RWPE2 (cell line): ENCODE results near the gene TMX4.

Source experiments
- ATAC-seq: fragments of 200-7000 bp; cut with Tn5 transposase; 3 replicates; pipeline ENCODE4 v1.9.1; 2021; ENCODE audit warnings: low read depth
- DNase-seq: peaks from one replicate; pipeline ENCODE4 v3.0.0-alpha.2; 2020; ENCODE audit warnings: low spot score
- H3K27ac ChIP-seq: fragments of 450-650 bp; 2 replicates; pipeline ENCODE4 v1.5.1; 2017; ENCODE audit warnings: mild to moderate bottlenecking; ENCODE audit not compliant: poor library complexity, severe bottlenecking
- H3K27me3 ChIP-seq: fragments of 250-450 bp; sonication (Bioruptor Pico); 2 replicates; pipeline ENCODE4 v1.5.1; 2021; ENCODE audit warnings: mild to moderate bottlenecking, moderate library complexity; ENCODE audit not compliant: insufficient read depth, poor library complexity, severe bottlenecking
- H3K36me3 ChIP-seq: fragments of 250-450 bp; sonication (Bioruptor Pico); 2 replicates; pipeline ENCODE4 v1.5.1; 2020; ENCODE audit warnings: low read depth, mild to moderate bottlenecking, moderate library complexity
- H3K4me1 ChIP-seq: fragments of 250-450 bp; sonication (Bioruptor Pico); 2 replicates; pipeline ENCODE4 v1.5.1; 2021; ENCODE audit warnings: mild to moderate bottlenecking, moderate library complexity; ENCODE audit not compliant: insufficient read depth, poor library complexity, severe bottlenecking
- H3K4me3 ChIP-seq: fragments of 250-450 bp; sonication (Bioruptor Pico); 2 replicates; pipeline ENCODE4 v1.5.1; 2021; ENCODE audit warnings: mild to moderate bottlenecking, moderate library complexity; ENCODE audit not compliant: severe bottlenecking
- H3K9me3 ChIP-seq: fragments of 250-450 bp; sonication (Bioruptor Pico); 2 replicates; pipeline ENCODE4 v1.5.1; 2021; ENCODE audit warnings: mild to moderate bottlenecking, moderate library complexity; ENCODE audit not compliant: severe bottlenecking
- TF ChIP-seq, protein P1 (sequence below): fragments of 450-650 bp; IDR thresholded peaks from one replicate; pipeline ENCODE4 v1.5.1; 2017; ENCODE audit warnings: mild to moderate bottlenecking, moderate library complexity; ENCODE audit not compliant: poor library complexity, severe bottlenecking

The TMX4 gene

DNA sequence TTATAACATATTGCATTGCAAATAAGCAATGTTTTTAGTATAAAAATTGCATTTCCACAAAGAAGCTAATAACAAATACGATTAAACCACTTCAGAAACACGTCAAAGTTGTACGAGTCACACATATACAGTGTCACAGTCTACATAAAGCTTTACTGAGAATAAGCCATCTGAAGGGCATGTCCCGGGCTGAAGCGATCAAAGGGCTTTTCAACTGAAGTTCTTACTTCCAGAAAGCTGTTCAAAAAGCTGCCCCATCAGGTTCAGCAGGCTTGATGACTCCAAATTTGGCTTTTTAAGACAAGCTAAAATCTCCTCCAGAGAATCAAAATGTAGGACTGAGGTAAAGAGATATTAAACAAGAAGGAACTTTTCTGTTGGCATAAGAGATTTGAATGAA is 41.9 kb downstream of the TMX4 start:
- TF ChIP-seq, protein P1, sequence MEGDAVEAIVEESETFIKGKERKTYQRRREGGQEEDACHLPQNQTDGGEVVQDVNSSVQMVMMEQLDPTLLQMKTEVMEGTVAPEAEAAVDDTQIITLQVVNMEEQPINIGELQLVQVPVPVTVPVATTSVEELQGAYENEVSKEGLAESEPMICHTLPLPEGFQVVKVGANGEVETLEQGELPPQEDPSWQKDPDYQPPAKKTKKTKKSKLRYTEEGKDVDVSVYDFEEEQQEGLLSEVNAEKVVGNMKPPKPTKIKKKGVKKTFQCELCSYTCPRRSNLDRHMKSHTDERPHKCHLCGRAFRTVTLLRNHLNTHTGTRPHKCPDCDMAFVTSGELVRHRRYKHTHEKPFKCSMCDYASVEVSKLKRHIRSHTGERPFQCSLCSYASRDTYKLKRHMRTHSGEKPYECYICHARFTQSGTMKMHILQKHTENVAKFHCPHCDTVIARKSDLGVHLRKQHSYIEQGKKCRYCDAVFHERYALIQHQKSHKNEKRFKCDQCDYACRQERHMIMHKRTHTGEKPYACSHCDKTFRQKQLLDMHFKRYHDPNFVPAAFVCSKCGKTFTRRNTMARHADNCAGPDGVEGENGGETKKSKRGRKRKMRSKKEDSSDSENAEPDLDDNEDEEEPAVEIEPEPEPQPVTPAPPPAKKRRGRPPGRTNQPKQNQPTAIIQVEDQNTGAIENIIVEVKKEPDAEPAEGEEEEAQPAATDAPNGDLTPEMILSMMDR, result no peak
- Histone ChIP-seq H3K27ac (no peak overlapping the region), H3K9me3 (no peaks in the 10 kb centered on the region), H3K27me3 (no peaks in the 10 kb centered on the region), H3K4me1 (no peaks in the 10 kb centered on the region), H3K4me3 (no peak overlapping the region), H3K36me3 (0 out of 2 replicates have a peak, but pooled peaks cover 4% of the 10 kb centered on the region)
- no peak for DNase-seq
- ATAC-seq, result no peak

DNA sequence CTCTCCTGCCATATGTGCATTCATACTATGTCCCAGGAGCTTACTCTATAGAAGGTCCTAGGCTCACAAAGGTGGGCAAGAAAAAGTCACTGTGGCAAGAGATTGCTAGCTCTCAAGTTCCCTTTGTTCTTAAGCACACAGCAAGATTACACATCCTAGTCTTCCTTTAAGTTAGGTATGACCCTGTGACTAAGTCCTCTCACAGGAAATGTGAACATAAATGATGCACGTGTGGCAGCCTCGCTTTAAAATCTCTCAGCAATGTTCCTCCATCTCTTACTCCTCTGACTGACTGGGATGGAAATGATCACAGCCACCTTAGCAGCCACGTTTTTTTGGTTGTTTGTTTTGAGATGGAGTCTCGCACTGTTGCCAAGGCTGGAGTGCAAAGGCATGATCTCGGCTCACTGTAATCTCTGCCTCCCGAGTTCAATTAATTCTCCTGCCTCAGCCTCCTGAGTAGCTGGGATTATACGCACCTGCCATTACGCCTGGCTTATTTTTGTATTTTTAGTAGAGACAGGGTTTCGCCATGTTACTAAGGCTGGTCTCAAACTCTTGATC is 43.6 kb downstream of the TMX4 start:
- ATAC-seq, result 0 out of 3 replicates have a peak, but pooled peaks have one; percentile 23

DNA sequence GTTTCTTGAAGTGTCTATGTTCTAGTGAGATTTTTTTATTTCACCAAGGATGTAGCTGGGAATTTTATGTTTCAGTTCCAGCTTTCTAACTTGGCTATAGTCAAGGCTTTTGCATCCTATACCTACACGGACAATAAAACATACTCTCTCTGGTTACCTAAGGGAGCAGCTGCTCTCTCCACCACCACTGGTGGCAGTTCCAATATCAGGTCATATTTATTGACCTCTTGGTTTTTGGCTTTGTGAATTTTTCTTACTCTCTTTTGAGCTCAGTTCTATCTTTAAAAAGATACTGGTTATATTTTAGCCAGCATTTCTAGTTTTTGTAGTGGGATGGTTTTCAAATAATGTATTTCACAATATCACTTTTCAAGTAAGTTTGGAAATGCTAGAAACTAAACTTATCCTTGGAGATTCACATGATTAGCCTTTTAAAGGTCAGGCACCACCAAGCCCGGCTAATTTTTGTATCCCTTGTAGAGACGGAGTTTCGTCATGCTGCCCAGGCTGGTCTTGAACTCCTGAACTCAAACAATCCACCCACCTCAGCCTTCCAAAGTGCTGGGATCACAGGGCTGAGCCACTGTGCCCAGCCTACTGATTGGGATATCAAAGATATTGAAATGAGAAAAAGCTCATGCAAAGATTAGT is 44.7 kb downstream of the TMX4 start:
- TF ChIP-seq, protein P1, result no peak
- Histone ChIP-seq H3K27me3 (no peaks in the 10 kb centered on the region), H3K4me1 (no peaks in the 10 kb centered on the region), H3K4me3 (no peak overlapping the region), H3K27ac (no peak overlapping the region), H3K9me3 (no peaks in the 10 kb centered on the region), H3K36me3 (0 out of 2 replicates have a peak, but pooled peaks cover 2% of the 10 kb centered on the region)
- ATAC-seq (no peak), DNase-seq (no peak)

More for the DNA sequence above, 43.6 kb downstream of the TMX4 start:
- no peaks in the 10 kb centered on the region for H3K27me3 ChIP-seq
- 0 out of 2 replicates have a peak, but pooled peaks cover 4% of the 10 kb centered on the region for H3K36me3 ChIP-seq
- H3K9me3 ChIP-seq, result no peaks in the 10 kb centered on the region
- DNase-seq, result no peak
- no peak overlapping the region for H3K27ac ChIP-seq
- H3K4me3 ChIP-seq, result no peak overlapping the region
- H3K4me1 ChIP-seq, result no peaks in the 10 kb centered on the region
- TF ChIP-seq, protein P1, result no peak

DNA sequence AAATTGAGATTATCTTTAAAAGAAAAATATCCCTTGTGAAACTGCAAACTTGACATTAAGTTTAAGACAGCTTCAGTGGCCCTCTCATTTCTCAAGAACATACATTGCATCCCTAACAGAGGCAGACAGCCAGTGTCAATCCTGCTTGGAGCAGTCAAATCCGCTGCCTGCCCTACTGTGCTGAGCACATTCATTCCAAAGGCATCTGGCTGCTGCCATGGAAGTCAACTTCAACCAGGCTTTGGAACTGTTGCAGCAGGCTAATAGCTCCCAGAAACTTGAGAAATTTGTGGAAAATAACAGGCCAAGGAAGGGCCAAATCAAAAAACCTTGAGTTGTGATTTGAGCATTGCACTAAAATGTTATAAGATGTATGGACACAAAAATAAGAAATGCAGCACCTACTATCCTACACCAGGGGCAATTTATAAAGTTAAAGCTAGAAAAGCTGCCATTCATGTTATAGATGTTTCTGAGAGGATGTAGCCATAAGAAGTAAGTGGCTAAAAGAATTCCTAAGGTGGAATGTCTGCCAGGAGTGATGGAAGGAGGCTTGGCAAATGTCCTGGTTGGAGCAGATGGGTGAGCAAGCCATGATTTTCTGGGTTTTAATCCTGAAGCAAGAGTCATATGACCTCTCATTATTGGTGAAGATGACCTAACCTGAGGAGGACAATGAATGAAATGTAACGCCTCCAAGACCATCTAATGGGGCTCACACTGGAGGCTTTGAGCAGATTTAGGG is 47.9 kb downstream of the TMX4 start:
- DNase-seq, result no peak
- H3K9me3 ChIP-seq, result no peaks in the 10 kb centered on the region
- H3K36me3 ChIP-seq, result no peaks in the 10 kb centered on the region
- no peak overlapping the region for H3K4me3 ChIP-seq
- H3K27me3 ChIP-seq, result no peaks in the 10 kb centered on the region
- ATAC-seq, result no peak
- TF ChIP-seq, protein P1, result no peak
- H3K27ac ChIP-seq, result no peak overlapping the region
- no peaks in the 10 kb centered on the region for H3K4me1 ChIP-seq
